ENCODE results near the gene PLEKHH2.
"Not testable (repeated sequence)": the region's sequence is repeated elsewhere in the genome, so short reads cannot be mapped to it uniquely, and the experiment has no call there.

The PLEKHH2 gene

GRCh38 chr2:43717322-43717721 lies 80.3 kb downstream of the PLEKHH2 start:
- no peak for DNase-seq (ENCODE audit: low spot score)

DNA sequence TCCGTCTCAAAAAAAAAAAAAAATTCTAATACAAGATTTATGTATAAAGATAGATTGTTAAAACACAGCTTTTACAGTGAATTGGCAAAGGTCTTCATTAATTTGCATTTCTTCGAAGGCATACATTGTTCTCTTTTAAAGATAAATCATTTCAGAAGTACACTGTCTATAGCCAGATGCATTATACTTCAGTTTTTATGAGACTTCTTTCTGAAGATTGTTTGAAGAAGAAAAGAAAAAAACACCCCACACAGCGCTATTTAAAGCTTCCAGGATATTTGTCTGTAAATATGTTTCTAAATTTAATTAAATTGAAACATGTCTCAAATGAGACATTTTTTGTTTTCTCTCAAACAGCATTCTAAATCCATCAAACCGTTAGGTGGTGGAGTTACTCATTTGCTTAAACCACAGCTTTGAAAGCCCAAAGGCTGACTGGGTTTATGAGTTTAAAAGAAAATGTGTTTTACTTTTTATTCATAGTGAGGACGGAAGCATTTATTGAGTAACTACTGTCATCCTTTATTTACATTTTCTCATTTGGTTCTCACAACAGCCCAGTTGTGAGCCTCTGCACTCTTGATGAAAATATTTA lies 81.6 kb downstream of the PLEKHH2 start:
- no peak for DNase-seq (ENCODE audit: low spot score)

DNA sequence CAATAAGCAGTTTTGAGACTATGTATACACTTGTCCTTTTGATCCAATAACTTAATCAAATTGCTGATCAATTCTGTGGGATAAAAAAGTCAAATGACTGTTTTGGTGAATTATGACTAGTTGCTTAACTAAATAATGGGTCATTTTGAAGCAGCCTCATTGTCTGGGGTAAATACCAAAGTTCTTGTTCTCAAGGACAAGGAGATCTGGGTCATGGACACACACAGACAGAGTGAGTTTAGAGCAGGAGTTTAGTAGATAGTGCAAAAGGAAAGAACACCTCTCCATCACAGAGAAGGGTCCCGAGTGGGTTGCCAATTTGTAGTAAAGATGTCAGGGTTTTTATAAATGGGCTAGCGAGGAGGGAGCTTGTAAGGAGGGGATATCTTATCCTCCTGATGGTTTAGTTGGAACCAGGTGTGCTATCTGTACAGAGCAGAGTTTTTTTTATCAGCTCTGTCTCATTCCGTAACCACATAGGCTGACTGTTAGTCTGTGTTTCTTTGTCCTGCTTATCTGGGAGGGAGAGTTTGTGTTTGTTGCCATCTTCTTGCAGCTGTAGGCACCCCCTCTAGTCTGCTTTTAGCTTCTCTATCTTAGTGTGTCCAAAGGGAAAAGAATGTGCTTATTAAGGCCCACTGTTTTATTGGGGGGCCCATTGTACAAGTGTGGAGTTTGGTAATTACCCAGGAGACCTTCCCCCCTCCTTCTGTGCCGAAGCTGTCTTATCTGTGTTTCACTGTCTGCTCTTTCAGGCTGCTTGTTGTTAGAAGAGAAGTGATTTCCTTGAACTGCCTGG lies 87.9 kb downstream of the PLEKHH2 start:
- no peak for DNase-seq (ENCODE audit: low spot score)

- no peak for DNase-seq (ENCODE audit: low spot score)
Measured at GRCh38 chr2:43725711-43726246, 88.7 kb downstream of the PLEKHH2 start.

- DNase-seq (ENCODE audit: low spot score): not testable (repeated sequence)
Measured at GRCh38 chr2:43726961-43727633, 90.0 kb downstream of the PLEKHH2 start.

DNA sequence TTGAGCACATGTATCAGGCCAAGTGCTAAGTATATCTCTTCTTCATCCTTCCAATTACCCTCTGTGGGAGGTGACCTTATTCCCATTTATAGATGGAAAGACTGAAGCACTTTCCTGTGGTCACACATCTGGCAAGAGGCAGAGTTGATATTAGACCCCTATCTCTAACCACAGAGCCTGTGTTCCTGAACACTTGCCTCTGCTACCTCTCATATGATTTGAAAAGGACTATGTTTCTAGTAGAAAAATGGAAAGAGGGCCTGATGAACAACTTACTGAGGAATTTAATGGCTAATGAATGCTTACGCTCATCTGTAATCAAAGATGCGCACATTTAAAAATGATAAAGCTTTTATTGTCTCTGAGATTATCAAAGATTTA lies 90.6 kb downstream of the PLEKHH2 start:
- no peak for DNase-seq (ENCODE audit: low spot score)

- no peak for DNase-seq (ENCODE audit: low spot score)
Measured at GRCh38 chr2:43729491-43730174, 92.6 kb downstream of the PLEKHH2 start.

DNA sequence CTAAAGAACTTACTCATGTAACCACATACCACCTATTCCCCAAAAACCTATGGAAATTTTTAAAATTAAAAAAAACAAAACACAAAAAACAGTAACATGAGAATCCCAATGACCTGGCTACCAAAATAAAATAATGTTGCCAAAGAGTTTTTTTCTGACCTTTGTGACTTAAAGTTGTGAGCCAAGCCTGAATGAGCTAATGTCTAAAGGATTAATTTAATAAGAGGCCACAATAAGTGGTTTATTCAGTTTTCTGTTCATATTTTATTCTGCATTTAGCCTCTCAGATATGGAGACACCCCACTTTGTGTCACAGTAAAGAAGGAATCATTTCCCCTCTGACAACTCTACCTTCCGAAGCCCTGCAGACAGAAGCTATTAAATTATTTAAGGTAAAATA lies 94.2 kb downstream of the PLEKHH2 start:
- DNase-seq (ENCODE audit: low spot score): no peak

- no peak for DNase-seq (ENCODE audit: low spot score)
Measured at GRCh38 chr2:43736637-43737036, 99.6 kb downstream of the PLEKHH2 start.

- no peak for DNase-seq (ENCODE audit: low spot score)
Measured at GRCh38 chr2:43737097-43737854, 100.2 kb downstream of the PLEKHH2 start.

GRCh38 chr2:43737855-43738254 lies 100.8 kb downstream of the PLEKHH2 start:
- no peak for DNase-seq (ENCODE audit: low spot score)

GRCh38 chr2:43738257-43738656 lies 101.2 kb downstream of the PLEKHH2 start:
- DNase-seq (ENCODE audit: low spot score): no peak

- no peak for DNase-seq (ENCODE audit: low spot score)
Measured at GRCh38 chr2:43743706-43744105, 106.6 kb downstream of the PLEKHH2 start.

GRCh38 chr2:43745457-43745856 lies 108.4 kb downstream of the PLEKHH2 start:
- no peak for DNase-seq (ENCODE audit: low spot score)

DNA sequence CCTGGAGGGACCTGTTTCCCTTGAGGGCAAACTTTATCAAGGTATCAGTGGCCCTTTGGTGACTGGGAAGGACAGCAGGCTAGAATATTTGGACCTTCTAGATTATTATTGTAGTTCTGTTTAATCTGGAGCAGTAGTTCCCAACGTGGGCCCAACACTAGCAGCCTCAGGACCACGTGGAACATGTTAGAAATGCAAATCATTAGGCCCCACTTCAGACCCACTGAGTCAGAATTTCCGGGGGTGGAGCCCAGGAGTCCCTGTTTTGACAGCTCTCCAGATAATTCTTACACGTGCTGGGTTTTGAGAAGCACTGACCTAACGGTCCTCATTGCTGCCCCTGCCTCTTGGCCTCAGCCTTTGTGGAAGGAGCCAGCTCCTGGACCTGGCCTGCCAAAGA lies 111.3 kb downstream of the PLEKHH2 start:
- no peak for DNase-seq (ENCODE audit: low spot score)

DNA sequence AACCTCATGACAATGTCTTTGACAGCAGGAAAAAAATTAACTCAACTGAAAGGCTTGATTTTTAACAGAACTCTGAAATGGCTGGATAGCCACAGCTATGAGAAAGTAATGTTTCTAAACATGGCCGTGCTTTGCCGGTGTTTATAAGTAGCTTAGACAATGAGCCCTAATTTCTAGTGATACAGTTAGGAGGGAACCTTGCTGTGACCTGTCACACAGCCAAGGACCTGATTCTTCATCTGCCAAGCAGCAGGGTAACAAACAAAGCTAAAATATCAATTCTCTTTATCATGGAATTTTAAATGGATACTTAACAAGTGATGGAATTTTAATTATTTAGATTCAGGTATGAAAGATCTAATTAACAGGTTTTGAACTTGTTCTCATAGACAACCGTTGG lies 112.5 kb downstream of the PLEKHH2 start:
- DNase-seq (ENCODE audit: low spot score): no peak

DNA sequence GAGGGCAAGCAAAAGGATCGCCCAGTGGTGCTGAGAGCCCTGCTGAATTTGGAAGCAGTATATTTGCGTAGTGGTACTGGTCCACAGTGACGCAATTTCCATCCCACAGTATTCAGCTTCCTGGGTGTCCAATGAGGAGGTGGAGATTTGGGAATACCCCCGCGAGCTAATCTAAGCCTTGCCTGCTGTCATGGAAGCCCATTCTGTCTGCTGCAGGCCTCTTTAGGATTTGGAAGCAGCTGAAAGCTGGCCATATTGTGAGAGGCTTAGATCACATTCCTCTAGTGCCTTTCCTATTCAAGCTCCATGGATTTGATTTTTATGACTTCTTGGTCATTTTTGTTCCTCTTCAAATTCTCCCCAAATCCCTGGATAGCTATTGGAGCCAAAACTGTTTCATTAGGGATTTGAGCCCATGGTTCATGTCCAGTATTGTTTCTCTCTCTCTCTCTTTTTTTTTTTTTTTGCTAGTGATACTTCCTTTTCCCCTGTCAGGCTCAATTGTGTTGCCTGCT lies 114.5 kb downstream of the PLEKHH2 start:
- peak; percentile 49 for DNase-seq (ENCODE audit: low spot score)

- no peak for DNase-seq (ENCODE audit: low spot score)
Measured at GRCh38 chr2:43752302-43752701, 115.2 kb downstream of the PLEKHH2 start.

DNA sequence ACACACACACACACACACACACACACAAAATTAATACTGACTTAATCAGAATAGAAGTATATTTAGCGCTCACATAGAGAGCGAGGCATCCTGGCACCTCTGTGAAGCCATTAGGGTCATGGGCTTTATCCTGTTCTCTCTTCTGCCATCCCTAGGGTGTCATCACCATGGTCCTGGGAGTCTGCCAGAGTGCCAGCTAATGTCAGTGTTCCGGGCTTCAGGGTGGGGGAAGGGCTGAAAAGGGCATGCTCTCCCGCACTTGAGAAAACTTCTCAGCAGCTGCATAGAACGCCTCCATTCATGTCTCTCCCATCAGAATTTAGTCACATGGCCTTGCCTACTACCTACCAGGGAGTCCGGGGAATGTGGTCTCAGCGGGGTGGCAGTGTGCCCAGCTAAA lies 117.1 kb downstream of the PLEKHH2 start:
- no peak for DNase-seq (ENCODE audit: low spot score)

DNA sequence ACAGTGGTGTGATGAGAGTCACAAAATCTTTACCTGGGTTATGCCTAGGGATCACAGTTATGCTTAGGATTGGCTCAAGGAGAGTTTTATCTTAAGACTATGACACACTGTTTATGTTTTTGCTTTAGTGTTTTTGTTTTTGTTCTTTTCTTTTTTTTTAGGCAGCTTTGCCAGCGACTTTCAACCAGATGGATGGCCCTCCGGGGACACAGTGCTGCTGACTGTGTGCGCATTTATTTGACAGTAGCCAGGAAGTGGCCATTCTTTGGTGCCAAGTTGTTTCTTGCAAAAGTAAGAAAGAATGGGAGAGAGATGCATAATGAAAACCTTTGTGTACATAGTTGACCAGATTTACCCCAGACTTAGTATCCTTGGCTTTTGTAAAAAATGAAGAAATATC lies 121.7 kb downstream of the PLEKHH2 start:
- no peak for DNase-seq (ENCODE audit: low spot score)

- DNase-seq (ENCODE audit: low spot score): no peak
Measured at GRCh38 chr2:43759195-43759594, 122.1 kb downstream of the PLEKHH2 start.

Measured in ecto neural progenitor cell (in vitro differentiated cells).